CD4-positive, alpha-beta T cell treated with Interleukin-4 for 1 hour (primary cell): Measurements from ENCODE around the gene WDR45B.
A peak's percentile ranks its signal among the peaks of the same experiment; 100 is the strongest.

Experiments
- DNase-seq, 2 donors: peaks; one replicate each; pipeline ENCODE4 v3.0.0-alpha.2; 2020 to 2022

Gene WDR45B

GRCh38 chr17:82648165-82648668, at the start of gene WDR45B:
Gene WDR45B, minus strand, starts transcription at chr17:82648444. Its CDS starts 104 bp downstream, at chr17:82648340.
- peak; percentile 89 to 93 for DNase-seq

GRCh38 chr17:82697808-82698064, 49.5 kb upstream of the WDR45B start:
- DNase-seq = no peak

GRCh38 chr17:82696916-82697807, 48.9 kb upstream of the WDR45B start:
- peak in 1 of 2 donors; percentile 18 for DNase-seq

- DNase-seq = no peak
Observed at GRCh38 chr17:82696259-82696658, 48.0 kb upstream of the WDR45B start.

GRCh38 chr17:82694647-82695046, 46.4 kb upstream of the WDR45B start:
- DNase-seq = no peak

GRCh38 chr17:82693168-82693867, 45.1 kb upstream of the WDR45B start:
- DNase-seq = no peak

GRCh38 chr17:82692268-82692667, 44.0 kb upstream of the WDR45B start:
- DNase-seq = no peak

- DNase-seq = no peak
Observed at GRCh38 chr17:82691714-82692113, 43.5 kb upstream of the WDR45B start.

GRCh38 chr17:82690786-82691489, 42.7 kb upstream of the WDR45B start:
- DNase-seq = no peak

- no peak for DNase-seq
Observed at GRCh38 chr17:82689077-82689476, 40.8 kb upstream of the WDR45B start.

GRCh38 chr17:82687871-82688270, 39.6 kb upstream of the WDR45B start:
- no peak for DNase-seq

- no peak for DNase-seq
Observed at GRCh38 chr17:82687375-82687861, 39.2 kb upstream of the WDR45B start.

GRCh38 chr17:82686366-82687324, 38.4 kb upstream of the WDR45B start:
- no peak for DNase-seq

GRCh38 chr17:82685291-82685690, 37.0 kb upstream of the WDR45B start:
- no peak for DNase-seq

GRCh38 chr17:82684228-82684841, 36.1 kb upstream of the WDR45B start:
- no peak for DNase-seq

- no peak for DNase-seq
Observed at GRCh38 chr17:82683534-82683933, 35.3 kb upstream of the WDR45B start.

- no peak for DNase-seq
Observed at GRCh38 chr17:82681547-82681946, 33.3 kb upstream of the WDR45B start.

- no peak for DNase-seq
Observed at GRCh38 chr17:82679586-82680465, 31.6 kb upstream of the WDR45B start.

GRCh38 chr17:82678265-82678891, 30.1 kb upstream of the WDR45B start:
- no peak for DNase-seq

- no peak for DNase-seq
Observed at GRCh38 chr17:82677353-82677925, 29.2 kb upstream of the WDR45B start.
